Neural progenitor cell (in vitro differentiated cells): ENCODE results near the gene LIG3. TPM values are rescaled to one million over a fixed set of nuclear protein-coding genes. Genes with fewer than 3 reads are reported as not detected.
A peak's percentile ranks its signal among the peaks of the same experiment; 100 is the strongest.
"Not testable (repeated sequence)": the region's sequence is repeated elsewhere in the genome, so short reads cannot be mapped to it uniquely, and the experiment has no call there.

Experiments used
- DNase-seq: peaks from one replicate; pipeline ENCODE4 v3.0.0-alpha.2; 2016; ENCODE audit warnings: low spot score
- H2AFZ ChIP-seq: fragments of 200-600 bp; sonication (generic); replicated peaks from 2 replicates; pipeline ENCODE4 v1.6.1; 2016; ENCODE audit warnings: antibody characterized with exemption
- H3F3A ChIP-seq: fragments of 200-600 bp; sonication (generic); 2 replicates; pipeline ENCODE4 v1.6.1; 2016; ENCODE audit warnings: antibody characterized with exemption, low read depth
- H3K27ac ChIP-seq: fragments of 200-600 bp; sonication (generic); 2 replicates; pipeline ENCODE4 v1.5.1; 2016; ENCODE audit warnings: mild to moderate bottlenecking
- H3K27me3 ChIP-seq: fragments of 200-600 bp; sonication (generic); 2 replicates; pipeline ENCODE4 v1.6.1; 2016; ENCODE audit warnings: mild to moderate bottlenecking, moderate library complexity
- H3K36me3 ChIP-seq: fragments of 200-600 bp; sonication (generic); 2 replicates; pipeline ENCODE4 v1.5.1; 2016
- H3K4me1 ChIP-seq: fragments of 200-600 bp; sonication (generic); 2 replicates; pipeline ENCODE4 v1.6.1; 2016; ENCODE audit warnings: mixed run types
- H3K4me2 ChIP-seq: fragments of 200-600 bp; sonication (generic); 2 replicates; pipeline ENCODE4 v1.6.1; 2016
- H3K4me3 ChIP-seq: fragments of 200-600 bp; sonication (generic); 2 replicates; pipeline ENCODE4 v1.5.1; 2016
- H3K79me2 ChIP-seq: fragments of 200-600 bp; sonication (generic); 2 replicates; pipeline ENCODE4 v1.6.1; 2016; ENCODE audit warnings: low read depth
- H3K9ac ChIP-seq: fragments of 200-600 bp; sonication (generic); 2 replicates; pipeline ENCODE4 v1.6.1; 2016
- H3K9me3 ChIP-seq: fragments of 200-600 bp; sonication (generic); 2 replicates; pipeline ENCODE4 v1.5.1; 2016; ENCODE audit warnings: low read depth
- H4K20me1 ChIP-seq: fragments of 200-600 bp; sonication (generic); 2 replicates; pipeline ENCODE4 v1.6.1; 2016; ENCODE audit warnings: low read depth
- H3K27ac Mint-ChIP-seq: 3 replicates; pipeline ENCODE4 v1.8.0; 2021; ENCODE audit warnings: mixed read lengths
- H3K27me3 Mint-ChIP-seq: 2 replicates; pipeline ENCODE4 v1.8.0; 2022; ENCODE audit warnings: low read depth, mild to moderate bottlenecking, inconsistent platforms, moderate library complexity, mixed read lengths; ENCODE audit not compliant: insufficient read depth
- H3K36me3 Mint-ChIP-seq: 3 replicates; pipeline ENCODE4 v1.8.0; 2021; ENCODE audit warnings: mixed read lengths
- H3K4me1 Mint-ChIP-seq: 3 replicates; pipeline ENCODE4 v1.8.0; 2021; ENCODE audit warnings: mixed read lengths
- H3K4me3 Mint-ChIP-seq: 3 replicates; pipeline ENCODE4 v1.8.0; 2021; ENCODE audit warnings: mild to moderate bottlenecking, moderate library complexity, mixed read lengths
- H3K9me3 Mint-ChIP-seq: 3 replicates; pipeline ENCODE4 v1.8.0; 2020; ENCODE audit warnings: mixed read lengths
- CTCF ChIP-seq: fragments of 200-600 bp; sonication (generic); IDR thresholded peaks from 2 replicates; pipeline ENCODE4 v1.5.1; 2017; ENCODE audit warnings: antibody characterized with exemption, mild to moderate bottlenecking
- EZH2 ChIP-seq: fragments of 200-600 bp; sonication (generic); IDR thresholded peaks from 2 replicates; pipeline ENCODE4 v1.6.1; 2017; ENCODE audit warnings: antibody characterized with exemption, mild to moderate bottlenecking, moderate library complexity
- EZH2phosphoT487 ChIP-seq: fragments of 200-600 bp; sonication (generic); IDR thresholded peaks from 2 replicates; pipeline ENCODE4 v1.6.1; 2017; ENCODE audit warnings: antibody characterized with exemption
- total RNA-seq: library from RNA; depleted of rRNA; stranded (reverse); fragments of >200 nt; gene quantifications from 2 replicates; pipeline ENCODE4 v1.2.3, GENCODE V29; 2015; ENCODE audit warnings: low replicate concordance

The LIG3 gene
- 89.6 and 97.0 TPM in 2 replicates for total RNA-seq

GRCh38 chr17:34980353-34980680 lies at the start of gene LIG3:
Gene LIG3 (plus strand): TSS chr17:34980512. CDS start chr17:34983006, 2,494 bp downstream.
- H3K27me3 Mint-ChIP-seq, result no peaks in the 10 kb centered on the region
- peak within 1 kb of the TSS; percentile 99 for H3K4me3 Mint-ChIP-seq
- H3K4me2 ChIP-seq, result peak within 1 kb of the TSS; percentile 94
- H3K9me3 ChIP-seq, result no peaks in the 10 kb centered on the region
- H3K36me3 Mint-ChIP-seq, result peaks cover 13% of the 10 kb centered on the region
- H2AFZ ChIP-seq, result peak within 1 kb of the TSS; percentile 85
- no peaks in the 10 kb centered on the region for H3K9me3 Mint-ChIP-seq
- H3K4me1 Mint-ChIP-seq, result peaks cover 41% of the 10 kb centered on the region
- peaks cover 47% of the 10 kb centered on the region for H3K79me2 ChIP-seq
- H3K4me1 ChIP-seq, result peaks cover 18% of the 10 kb centered on the region
- H3K27me3 ChIP-seq, result no peaks in the 10 kb centered on the region
- DNase-seq, result peak; percentile 96
- H3K9ac ChIP-seq, result peak within 1 kb of the TSS; percentile 86
- H3K27ac ChIP-seq, result peak within 1 kb of the TSS; percentile 83
- H3F3A ChIP-seq, result peaks cover 9% of the 10 kb centered on the region
- H3K4me3 ChIP-seq, result peak within 1 kb of the TSS; percentile 83
- peak within 1 kb of the TSS; percentile 99 for H3K27ac Mint-ChIP-seq
- TF ChIP-seq EZH2phosphoT487 (no peak), CTCF (no peak), EZH2 (no peak)
- peaks cover 11% of the 10 kb centered on the region for H4K20me1 ChIP-seq
- H3K36me3 ChIP-seq, result no peaks in the 10 kb centered on the region

- H3K27me3 Mint-ChIP-seq, H3K4me3 Mint-ChIP-seq, H4K20me1 ChIP-seq, DNase-seq, H3K36me3 ChIP-seq, H3K79me2 ChIP-seq, H3K27ac Mint-ChIP-seq, H3F3A ChIP-seq, H3K9ac ChIP-seq, H3K4me1 ChIP-seq, H2AFZ ChIP-seq, H3K4me1 Mint-ChIP-seq, H3K36me3 Mint-ChIP-seq, H3K4me2 ChIP-seq, H3K9me3 ChIP-seq, H3K9me3 Mint-ChIP-seq, H3K4me3 ChIP-seq, H3K27ac ChIP-seq: not testable (repeated sequence)
- peaks cover 49% of the 10 kb centered on the region for H3K27me3 ChIP-seq
Measured at GRCh38 chr17:34950780-34951179, 29.5 kb upstream of the LIG3 start.

- Histone ChIP-seq H3K9ac (no peak overlapping the region), H3K4me3 (no peak overlapping the region), H3K36me3 (peaks cover 8% of the 10 kb centered on the region), H3K27me3 (peaks cover 64% of the 10 kb centered on the region), H3K9me3 (no peaks in the 10 kb centered on the region), H3K27ac (no peak overlapping the region), H3F3A (no peaks in the 10 kb centered on the region), H2AFZ (no peak overlapping the region), H3K4me1 (peaks cover 10% of the 10 kb centered on the region), H3K4me2 (no peak overlapping the region), H4K20me1 (no peaks in the 10 kb centered on the region), H3K79me2 (peaks cover 20% of the 10 kb centered on the region)
- Mint-ChIP-seq H3K27ac (no peak overlapping the region), H3K4me1 (peaks cover 10% of the 10 kb centered on the region), H3K4me3 (no peak overlapping the region), H3K27me3 (peaks cover 2% of the 10 kb centered on the region), H3K9me3 (no peaks in the 10 kb centered on the region), H3K36me3 (no peaks in the 10 kb centered on the region)
- no peak for TF ChIP-seq CTCF
- TF ChIP-seq EZH2, result no peak
- no peak for TF ChIP-seq EZH2phosphoT487
- no peak for DNase-seq
Measured at GRCh38 chr17:34958438-34958837, 21.9 kb upstream of the LIG3 start.

- peak within 1 kb of the TSS; percentile 99 for H3K27ac Mint-ChIP-seq
- H3K9me3 Mint-ChIP-seq, result no peaks in the 10 kb centered on the region
- peak within 1 kb of the TSS; percentile 99 for H2AFZ ChIP-seq
- no peaks in the 10 kb centered on the region for H3K9me3 ChIP-seq
- H3K4me1 Mint-ChIP-seq, result peaks cover 10% of the 10 kb centered on the region
- H4K20me1 ChIP-seq, result no peaks in the 10 kb centered on the region
- H3K27ac ChIP-seq, result peak within 1 kb of the TSS; percentile 87
- peak within 1 kb of the TSS; percentile 97 for H3K9ac ChIP-seq
- peak within 1 kb of the TSS; percentile 87 for H3K4me2 ChIP-seq
- H3F3A ChIP-seq, result no peaks in the 10 kb centered on the region
- H3K4me3 ChIP-seq, result peak within 1 kb of the TSS; percentile 98
- peak; percentile 97 for DNase-seq
- H3K27me3 Mint-ChIP-seq, result no peaks in the 10 kb centered on the region
- peaks cover 10% of the 10 kb centered on the region for H3K4me1 ChIP-seq
- peaks cover 25% of the 10 kb centered on the region for H3K79me2 ChIP-seq
- H3K36me3 ChIP-seq, result peaks cover 9% of the 10 kb centered on the region
- TF ChIP-seq CTCF, result no peak
- TF ChIP-seq EZH2phosphoT487, result no peak
- TF ChIP-seq EZH2, result peak; percentile 28
- peak within 1 kb of the TSS; percentile 100 for H3K4me3 Mint-ChIP-seq
- no peaks in the 10 kb centered on the region for H3K36me3 Mint-ChIP-seq
- H3K27me3 ChIP-seq, result peaks cover 40% of the 10 kb centered on the region
Measured at GRCh38 chr17:34961093-34961911, 19.0 kb upstream of the LIG3 start, which contains the start of the genes CCT6B and ZNF830. Gene CCT6B (minus strand): TSS chr17:34961460. CDS start chr17:34961393, 67 bp downstream. Gene ZNF830 (plus strand): TSS chr17:34961540. CDS start chr17:34961567, 27 bp downstream.
